Stimulated activated CD4-positive, alpha-beta T cell treated with anti-CD3 and anti-CD28 coated beads, Interleukin-1b, Interleukin-23, amount 100 ng/mL, for 4 hours (primary cell): ENCODE measurements around the gene RPL36.
"Not testable (repeated sequence)": the region's sequence is repeated elsewhere in the genome, so short reads cannot be mapped to it uniquely, and the experiment has no call there.

ENCODE experiments used
- DNase-seq, 2 donors: peaks; one replicate each; pipeline ENCODE4 v3.0.0-alpha.2; 2020; ENCODE audit warnings: low read depth in 2 of 2

RPL36 gene

GRCh38 chr19:5674714-5675113 is 15.4 kb upstream of the RPL36 start:
- DNase-seq: no peak

DNA sequence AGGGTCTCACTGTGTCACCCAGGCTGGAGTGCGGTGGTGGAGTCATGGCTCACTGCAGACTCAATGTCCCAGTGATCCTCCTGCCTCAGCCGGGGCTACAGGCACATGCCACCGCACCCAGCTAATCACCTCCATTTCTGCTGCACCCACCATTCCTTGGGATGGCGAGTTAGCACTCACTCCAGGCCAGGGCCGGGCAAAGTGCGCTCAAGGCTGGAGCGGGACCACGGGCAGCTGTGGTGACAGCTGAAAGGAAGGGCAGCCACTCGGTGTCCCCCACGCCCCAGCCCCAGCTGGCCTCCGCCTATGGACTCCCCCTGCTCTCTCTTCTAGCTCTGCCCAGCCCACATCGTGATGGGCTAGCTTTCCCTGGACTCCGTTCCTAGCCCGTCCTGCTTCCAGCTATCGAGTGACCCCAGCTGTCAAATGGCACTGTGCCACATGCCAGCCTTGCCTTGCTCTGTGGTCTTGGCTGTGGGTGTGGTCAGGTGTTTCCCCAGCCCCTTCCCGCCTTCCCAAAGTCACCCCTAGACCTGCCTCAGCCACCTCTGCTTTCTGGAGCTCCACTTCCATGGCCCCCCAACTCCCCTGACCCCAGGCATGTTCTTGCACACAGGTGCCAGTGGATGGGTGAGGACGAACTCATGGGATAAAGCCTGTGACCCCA is 13.9 kb upstream of the RPL36 start:
- DNase-seq: no peak

GRCh38 chr19:5676772-5677105 is 13.4 kb upstream of the RPL36 start:
- DNase-seq: no peak

DNA sequence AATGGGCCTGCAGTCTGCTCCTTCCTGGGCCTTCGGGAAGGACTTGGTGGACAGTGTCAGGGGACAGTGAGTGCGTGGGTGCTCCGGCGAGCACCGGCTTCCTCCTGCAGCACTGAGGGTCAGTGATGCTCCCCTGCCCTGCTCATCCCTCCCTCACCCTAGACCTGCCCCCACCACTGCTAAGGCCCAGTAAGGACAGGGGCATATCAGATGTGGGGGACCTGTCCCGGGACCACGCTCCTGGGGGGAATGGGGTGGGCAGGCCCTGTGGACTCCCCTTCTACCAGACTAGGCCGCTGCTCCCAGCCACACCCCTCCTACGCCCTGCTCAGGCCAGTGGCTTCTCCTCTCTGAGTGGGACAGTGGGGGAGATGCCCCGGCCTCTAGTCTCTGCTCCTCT is 13.0 kb upstream of the RPL36 start:
- DNase-seq: no peak

GRCh38 chr19:5677580-5677979 is 12.5 kb upstream of the RPL36 start:
- DNase-seq: no peak

- DNase-seq: no peak
These were observed 11.9 kb upstream of the RPL36 start for GRCh38 chr19:5678071-5678718.

DNA sequence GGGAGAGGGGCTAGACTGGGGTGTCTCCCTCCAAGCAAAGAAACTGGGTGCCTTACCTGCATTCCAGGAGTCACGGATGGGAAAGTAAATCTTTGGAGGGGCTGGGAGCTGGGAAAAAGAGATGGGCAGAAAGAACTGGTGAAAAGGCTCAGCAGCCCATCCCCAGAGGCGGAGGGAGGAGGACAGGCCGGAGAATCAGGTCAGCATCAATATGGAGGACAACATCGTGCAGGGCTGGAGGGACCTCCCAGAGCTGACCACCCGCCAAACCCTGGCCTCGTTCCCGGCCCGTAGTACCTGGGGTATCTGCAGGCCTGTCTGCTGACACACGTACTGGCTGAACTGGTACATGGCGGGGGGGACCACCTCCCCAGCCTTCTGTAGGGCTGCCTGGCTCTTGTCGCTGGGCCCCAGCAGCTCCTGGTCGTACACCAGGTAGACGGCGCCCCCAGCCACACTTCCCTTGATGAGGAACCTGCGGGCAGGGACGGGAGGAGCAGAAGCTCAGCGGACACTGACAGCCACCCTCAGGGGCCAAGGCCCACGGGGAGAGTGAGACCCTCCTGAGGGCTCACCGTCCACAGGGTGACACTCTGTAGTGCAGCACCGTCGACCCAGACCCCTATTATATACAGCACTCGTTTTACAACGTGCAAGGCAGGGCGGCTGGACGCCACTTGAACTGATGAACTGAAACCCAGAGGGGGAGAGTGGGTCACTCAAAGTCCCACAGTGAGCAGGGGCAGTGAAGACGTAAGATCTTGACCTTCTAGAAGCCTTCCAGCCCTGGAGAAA is 10.6 kb upstream of the RPL36 start:
- no peak for DNase-seq

GRCh38 chr19:5680084-5680436 is 10.0 kb upstream of the RPL36 start:
- no peak for DNase-seq

DNA sequence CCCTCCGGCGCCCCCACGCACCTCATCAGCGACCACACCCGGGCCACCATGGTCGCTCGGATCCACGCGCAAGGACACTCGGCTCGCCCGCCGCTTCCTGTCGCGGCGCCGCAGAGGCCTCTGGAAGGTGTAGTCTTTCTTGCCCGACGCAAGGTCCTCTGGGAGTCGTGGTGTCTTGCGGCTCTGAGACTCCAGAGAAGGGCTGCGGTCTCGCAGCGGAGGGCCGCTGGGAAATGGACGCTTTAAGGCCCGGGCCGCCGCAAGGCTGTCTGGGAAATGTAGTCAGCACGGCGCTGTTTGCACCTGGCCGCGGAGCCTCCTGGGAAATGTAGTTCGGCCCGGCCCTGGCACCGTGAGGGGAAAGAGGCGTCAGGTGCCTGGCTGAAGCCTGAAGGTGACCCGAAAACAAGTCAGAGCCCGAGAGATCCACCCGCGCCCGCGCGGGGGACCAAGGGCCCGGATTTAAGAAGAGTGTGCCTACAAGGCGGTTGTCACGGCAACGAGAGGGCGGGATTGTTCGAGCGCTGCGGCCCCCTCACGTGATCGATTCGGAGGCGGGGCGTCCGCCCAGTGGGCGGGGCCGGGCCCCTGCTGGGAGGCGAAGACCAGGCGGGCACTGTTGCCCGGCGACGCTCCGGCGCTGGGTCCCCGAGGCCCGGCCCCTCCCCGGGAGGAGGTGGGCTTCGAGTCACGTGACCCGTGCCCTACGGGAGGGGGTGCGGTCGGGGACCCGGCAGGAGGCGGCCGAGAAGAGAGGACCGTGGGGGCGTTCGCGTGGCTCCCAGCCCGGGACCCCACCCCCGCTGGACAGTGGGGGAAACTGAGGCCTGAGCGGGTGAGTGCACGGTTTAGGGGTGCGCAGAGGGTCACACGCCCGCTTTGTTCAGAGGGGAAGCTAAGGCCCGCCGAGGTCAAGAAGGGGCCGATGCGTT is 9.4 kb upstream of the RPL36 start, which contains the start of the genes HSD11B1L and MICOS13:
HSD11B1L (plus strand) TSS at position 591 of the 932 bp plus-strand sequence. CDS start 3,806 bp downstream, outside the sequence.
MICOS13 (minus strand) TSS at position 80 of the 932 bp plus-strand sequence; CDS start at position 50, 30 bp downstream.
- DNase-seq: peak; percentile 94 to 98

GRCh38 chr19:5681391-5682106 is 8.5 kb upstream of the RPL36 start:
- DNase-seq: no peak

DNA sequence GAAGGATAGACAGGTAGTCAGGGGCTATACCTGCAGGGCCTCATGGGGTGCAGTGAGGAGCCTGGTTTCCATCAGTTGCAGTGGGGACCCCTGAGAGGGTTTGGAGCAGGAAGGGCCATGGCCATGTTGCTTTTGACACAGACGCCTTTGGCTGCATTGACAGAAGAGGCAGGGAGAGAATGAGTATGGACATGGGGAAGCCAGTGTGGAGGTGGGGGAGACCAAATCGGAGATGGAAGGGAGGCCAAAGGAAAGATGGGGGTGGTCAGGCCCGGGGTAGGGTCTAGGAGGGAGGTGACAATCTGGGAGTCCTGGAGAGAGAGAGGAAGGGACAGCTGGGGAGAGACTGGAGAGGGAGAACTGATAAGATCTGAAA is 8.0 kb upstream of the RPL36 start:
- no peak for DNase-seq

DNA sequence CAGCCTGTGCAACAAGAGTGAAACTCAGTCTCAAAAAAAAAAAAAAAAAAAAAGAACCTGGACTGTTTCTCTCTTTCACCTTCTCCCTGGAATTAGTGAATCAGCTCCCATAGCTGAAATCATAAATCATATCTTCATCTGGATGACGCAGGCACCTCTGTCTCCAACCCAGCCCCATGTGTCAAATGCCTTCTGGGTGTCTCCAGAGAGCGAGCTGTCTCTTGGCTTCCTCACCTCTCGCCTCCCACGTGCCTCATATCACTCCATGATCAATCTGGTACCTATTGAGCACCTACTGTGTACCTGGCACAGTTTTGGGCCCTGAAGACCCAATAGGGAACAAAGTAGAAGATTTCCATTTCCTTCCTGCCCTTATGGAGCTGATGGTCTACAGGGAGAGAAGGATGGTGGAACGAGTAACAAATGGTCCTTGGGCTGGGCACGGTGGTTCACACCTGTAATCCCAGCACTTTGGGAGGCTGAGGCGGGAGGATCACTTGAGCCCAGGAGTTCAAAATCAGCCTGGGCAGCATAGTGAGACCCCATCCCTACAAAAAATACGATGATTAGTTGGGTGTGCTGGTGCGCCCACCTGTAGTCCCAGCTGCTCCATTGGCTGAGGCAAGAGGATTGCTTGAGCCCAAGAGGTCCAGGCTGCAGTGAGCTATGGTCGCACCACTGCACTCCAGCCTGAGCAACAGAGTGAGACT is 6.8 kb upstream of the RPL36 start:
- no peak for DNase-seq

DNA sequence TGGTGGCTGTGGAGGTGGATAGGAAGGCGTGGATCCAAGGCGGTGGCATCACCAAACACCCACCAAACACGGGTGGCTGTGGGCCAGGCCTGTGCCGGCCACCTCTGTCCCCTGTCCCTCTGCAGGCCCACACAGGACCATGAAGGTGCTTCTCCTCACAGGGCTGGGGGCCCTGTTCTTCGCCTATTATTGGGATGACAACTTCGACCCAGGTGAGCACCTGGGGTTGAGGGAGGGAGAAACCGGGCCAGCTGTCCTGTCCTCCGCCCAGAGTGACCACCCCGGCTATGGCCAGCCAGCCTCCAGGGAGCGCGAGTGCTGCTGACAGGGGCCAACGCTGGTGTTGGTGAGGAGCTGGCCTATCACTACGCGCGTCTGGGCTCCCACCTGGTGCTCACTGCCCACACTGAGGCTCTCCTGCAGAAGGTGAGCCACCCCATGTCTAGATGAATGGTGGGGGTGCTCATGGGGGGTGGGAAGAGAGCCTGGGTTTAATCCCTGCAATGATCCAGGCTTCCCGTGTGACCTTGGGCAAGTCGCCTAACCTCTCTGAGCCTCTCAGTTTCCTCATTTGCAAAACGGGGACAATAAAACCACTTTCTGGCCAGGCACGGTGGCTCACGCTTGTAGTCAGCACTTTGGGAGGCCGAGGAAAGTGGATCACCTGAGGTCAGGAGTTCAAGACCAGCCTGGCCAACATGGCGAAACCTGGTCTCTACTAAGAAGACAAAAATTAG is 5.2 kb upstream of the RPL36 start:
- DNase-seq: no peak

DNA sequence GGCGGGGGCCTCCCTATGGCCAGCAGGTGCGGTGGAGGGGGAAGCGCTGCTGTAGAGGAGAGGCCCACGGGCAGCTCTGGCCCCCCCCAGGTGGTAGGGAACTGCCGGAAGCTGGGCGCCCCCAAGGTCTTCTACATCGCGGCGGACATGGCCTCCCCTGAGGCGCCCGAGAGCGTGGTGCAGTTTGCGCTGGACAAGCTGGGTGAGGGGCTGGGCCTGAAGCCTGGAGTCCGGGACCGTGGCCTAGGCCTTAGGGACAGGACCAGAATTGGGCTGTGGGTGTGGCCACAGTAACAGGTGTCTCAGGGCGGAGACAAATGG is 3.8 kb upstream of the RPL36 start:
- no peak for DNase-seq

DNA sequence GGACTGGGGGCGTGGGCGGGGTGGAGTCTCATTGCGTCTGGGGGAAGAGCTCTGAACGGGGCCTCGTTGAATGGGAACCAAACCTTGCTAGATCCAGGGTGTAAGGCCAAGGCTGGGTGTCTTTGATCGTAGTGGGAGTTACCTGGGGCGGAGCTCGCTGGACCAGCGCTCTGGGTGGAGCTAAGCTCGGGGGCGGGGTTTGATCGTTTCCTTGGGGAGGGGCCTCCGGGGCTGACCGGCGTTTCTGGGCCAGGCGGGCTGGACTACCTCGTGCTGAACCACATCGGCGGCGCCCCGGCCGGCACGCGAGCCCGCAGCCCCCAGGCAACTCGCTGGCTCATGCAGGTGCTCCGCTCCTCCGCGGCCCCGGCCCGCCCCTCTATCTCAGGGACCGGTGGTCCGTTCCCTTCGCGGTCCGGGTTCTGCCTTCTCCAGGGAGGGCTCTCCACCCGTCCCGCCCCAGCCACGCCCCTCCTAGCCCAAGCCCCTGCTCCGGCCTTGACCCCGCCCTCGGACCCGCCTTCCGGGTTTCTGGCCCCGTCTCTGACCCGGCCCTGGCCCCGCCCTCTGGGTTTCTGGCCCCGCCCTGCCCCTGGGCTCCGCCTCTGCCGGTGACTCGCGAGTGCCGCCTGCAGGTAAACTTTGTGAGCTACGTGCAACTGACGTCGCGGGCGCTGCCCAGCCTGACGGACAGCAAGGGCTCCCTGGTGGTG is 3.3 kb upstream of the RPL36 start:
- peak; percentile 94 to 100 for DNase-seq

DNA sequence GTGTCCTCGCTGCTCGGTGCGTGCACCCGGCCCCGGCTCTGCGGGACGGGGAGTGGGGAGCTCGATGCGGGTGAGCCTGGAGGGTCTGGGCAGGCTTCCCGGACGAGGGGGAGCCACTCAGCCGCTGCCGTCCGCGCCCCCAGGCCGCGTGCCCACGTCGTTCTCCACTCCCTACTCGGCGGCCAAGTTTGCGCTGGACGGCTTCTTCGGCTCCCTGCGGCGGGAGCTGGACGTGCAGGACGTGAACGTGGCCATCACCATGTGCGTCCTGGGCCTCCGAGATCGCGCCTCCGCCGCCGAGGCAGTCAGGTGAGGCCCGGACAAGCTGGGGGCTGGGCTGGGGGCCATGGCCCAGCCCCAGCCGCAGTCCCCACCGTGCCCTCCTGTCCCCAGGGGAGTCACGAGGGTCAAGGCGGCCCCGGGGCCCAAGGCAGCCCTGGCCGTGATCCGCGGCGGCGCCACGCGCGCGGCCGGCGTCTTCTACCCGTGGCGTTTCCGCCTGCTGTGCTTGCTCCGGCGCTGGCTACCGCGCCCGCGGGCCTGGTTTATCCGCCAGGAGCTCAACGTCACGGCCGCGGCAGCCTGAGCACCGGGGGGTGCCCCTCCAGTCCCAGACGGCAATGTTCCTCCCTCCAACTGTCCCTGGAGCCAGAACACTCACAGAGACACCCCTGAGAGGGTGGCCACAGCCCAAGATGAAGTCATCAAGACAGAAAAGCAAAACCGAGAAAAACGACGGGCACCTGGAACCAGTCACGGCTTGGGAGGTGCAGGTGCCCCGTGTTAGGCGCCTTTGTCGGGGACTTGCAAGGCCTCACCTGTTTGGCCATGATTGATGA is 2.5 kb upstream of the RPL36 start:
- DNase-seq: no peak

DNA sequence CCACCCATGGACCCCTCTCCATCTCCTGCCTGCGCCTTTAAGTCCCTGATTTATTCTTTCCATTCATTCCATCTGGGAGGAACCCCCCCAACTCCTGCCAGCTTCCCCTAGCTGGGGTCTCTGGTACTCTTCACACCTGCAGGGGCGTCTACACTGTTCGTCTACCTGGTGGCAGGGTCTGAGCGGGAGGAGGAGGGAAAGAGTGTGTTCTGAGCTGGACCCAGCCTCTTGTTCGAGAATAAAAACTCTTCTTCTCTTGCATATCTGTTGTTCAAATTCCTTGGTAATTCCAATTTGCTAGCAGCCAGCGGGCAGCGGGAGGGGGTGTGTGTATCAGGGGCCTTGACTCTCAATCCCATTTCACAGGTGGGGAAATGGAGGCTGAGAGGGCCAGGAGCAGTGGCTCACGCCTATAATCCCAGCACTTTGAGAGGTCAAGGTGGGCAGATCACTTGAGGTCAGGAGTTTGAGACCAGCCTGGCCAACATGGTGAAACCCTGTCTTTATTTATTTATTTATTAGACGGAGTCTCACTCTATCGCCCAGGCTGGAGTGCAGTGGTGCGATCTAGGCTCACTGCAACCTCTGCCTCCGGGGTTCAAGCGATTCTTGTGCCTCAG is 1.7 kb upstream of the RPL36 start:
- not testable (repeated sequence) for DNase-seq
